ENCODE results near the gene STX19. TPM values are rescaled to one million over a fixed set of nuclear protein-coding genes. Genes with fewer than 3 reads are reported as not detected.
"Not testable (repeated sequence)": the region's sequence is repeated elsewhere in the genome, so short reads cannot be mapped to it uniquely, and the experiment has no call there.

The STX19 gene
- total and polyA plus RNA-seq, 9 donors: 0.04 to 1.1 (median 0.18) TPM; not detected in 2

DNA sequence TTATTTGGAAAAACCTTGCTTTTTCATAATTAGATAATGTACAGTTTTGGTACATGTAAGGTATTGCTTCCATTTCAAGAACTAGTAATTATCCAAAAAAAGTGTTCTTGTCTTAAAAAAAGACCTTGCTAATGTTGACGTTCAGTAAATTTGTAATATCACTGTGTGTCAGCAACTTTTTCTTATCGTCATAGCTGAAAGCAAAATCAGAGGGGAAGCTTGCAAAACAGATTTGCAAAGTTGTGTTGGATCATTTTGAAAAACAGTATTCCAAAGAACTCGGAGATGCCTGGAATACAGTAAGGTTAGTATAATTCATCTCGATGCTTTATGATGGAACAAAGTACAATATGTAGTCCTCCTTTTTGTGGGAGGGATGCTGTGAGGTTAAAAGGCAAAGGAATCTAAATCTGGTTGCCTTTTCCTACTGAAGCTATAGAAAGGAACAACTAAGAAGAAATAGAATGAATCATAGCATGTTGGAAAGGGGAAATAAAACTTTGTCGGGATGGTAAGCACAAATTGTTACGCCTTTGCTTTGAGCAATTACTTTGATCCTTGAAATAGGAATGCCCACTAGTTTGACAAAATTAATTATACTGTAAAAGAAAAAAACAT is 36.0 kb upstream of the STX19 start:
- Histone ChIP-seq H3K27ac (ENCODE audit: low read length) (no peak overlapping the region), H3K9me3 (replicated peaks; ENCODE audit: control insufficient read depth, low read depth, low read length) (no peaks in the 10 kb centered on the region), H3K4me3 (ENCODE audit: low read length) (no peak overlapping the region)

DNA sequence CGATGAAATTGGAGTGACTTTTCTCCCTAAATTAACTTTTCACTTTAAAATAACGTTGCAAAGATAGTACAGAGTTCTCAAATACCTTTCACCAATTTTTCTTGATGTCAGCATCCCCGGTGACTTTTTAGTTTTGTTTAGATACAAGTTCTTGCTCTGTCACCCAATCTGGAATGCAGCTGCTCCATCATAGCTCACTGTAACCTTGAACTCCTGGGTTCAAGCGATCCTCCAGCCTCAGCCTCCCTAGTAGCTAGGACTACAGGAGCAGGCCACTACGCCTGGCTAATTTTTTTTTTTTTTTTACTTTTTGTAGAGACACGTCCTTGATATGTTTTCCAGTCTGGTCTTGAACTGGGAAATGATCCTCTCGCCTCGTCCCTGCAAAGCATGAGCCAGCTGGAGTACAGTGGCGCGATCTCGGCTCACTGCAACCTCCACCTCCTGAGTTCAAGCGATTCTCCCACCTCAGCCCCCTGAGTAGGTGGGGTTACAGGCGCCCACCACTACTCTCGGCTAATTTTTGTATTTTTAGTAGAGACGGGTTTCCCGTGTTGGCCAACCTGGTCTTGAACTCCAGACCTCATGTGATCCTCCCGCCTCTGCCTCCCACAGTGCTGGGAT is 35.2 kb upstream of the STX19 start:
- no peaks in the 10 kb centered on the region for H3K9me3 ChIP-seq (replicated peaks; ENCODE audit: control insufficient read depth, low read depth, low read length)
- H3K4me1 ChIP-seq (ENCODE audit: control insufficient read depth, insufficient read depth, low read length): peaks cover 3% of the 10 kb centered on the region
- 57% methylated on average over 2 of the region's 17 CpGs for WGBS (ENCODE audit: insufficient coverage)
- DNase-seq: peak; percentile 39
- H3K27ac ChIP-seq (ENCODE audit: low read length): peak overlapping the region; percentile 97
- no peaks in the 10 kb centered on the region for H3K27me3 ChIP-seq (ENCODE audit: control insufficient read depth, insufficient read depth, low read length)
- peaks cover 18% of the 10 kb centered on the region for H3K36me3 ChIP-seq (ENCODE audit: control insufficient read depth, insufficient read depth, low read length)
- H3K4me3 ChIP-seq (ENCODE audit: low read length): peak overlapping the region; percentile 66

More for the DNA sequence above, 36.0 kb upstream of the STX19 start:
- H3K27me3 ChIP-seq (ENCODE audit: control insufficient read depth, insufficient read depth, low read length): no peaks in the 10 kb centered on the region
- H3K36me3 ChIP-seq (ENCODE audit: control insufficient read depth, insufficient read depth, low read length): peaks cover 18% of the 10 kb centered on the region
- WGBS (ENCODE audit: insufficient coverage): 57% methylated on average over 3 of the region's 6 CpGs
- no peak for DNase-seq
- peaks cover 3% of the 10 kb centered on the region for H3K4me1 ChIP-seq (ENCODE audit: control insufficient read depth, insufficient read depth, low read length)

DNA sequence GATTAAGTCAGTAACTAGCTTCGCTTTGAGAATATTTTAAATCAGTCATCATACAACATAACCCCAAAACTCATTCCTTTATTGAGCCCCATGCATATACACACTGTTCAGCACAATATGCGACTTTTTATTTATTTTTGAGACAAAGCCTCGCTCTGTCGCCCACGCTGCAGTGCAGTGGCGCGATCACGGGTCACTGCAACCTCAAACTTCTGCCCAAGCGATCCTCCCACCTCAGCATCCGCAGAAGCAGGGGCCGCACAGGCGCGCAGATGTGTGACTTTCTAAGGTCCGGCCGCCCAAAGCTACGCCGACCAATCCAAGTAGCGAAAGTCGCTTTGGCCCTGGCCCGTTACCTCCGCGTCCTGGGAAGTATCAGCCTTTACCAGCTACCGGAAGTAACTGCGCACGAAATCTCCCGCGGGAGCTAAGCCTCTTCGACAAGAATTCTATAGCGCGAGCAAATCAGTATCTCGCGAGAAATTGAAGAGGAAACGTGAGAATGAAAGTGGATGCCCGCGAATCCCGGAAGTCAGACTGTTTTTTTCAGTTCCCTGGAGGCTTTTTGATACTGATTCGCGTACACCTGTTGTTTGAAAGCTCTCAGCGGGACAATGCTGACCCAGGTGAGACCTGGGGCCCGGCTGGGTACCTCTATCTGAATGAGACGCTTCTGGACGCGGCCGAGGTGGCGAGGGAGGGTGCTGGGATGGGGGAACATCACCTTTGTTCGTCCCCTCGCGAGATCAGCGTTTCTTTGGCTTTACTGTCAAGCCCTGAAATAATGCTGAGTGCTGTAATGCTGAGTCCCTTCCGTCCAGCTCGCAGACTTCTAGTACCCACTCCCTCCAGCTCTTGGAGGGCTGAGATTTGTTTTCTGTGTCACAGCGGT is 34.4 kb upstream of the STX19 start, which contains the start of the genes DHFR2 and NSUN3:
DHFR2 (minus strand) TSS at position 404 of the 892 bp plus-strand sequence. CDS start 1,405 bp downstream, outside the sequence.
NSUN3 (plus strand) TSS at position 549 of the 892 bp plus-strand sequence; CDS start at position 615, 66 bp downstream.
- under 1% methylated on average over 47 of the region's 52 CpGs for WGBS (ENCODE audit: insufficient coverage)
- Histone ChIP-seq H3K9me3 (replicated peaks; ENCODE audit: control insufficient read depth, low read depth, low read length) (no peaks in the 10 kb centered on the region), H3K4me3 (ENCODE audit: low read length) (peak within 1 kb of the TSS; percentile 66), H3K27ac (ENCODE audit: low read length) (peak within 1 kb of the TSS; percentile 97), H3K4me1 (ENCODE audit: control insufficient read depth, insufficient read depth, low read length) (peaks cover 3% of the 10 kb centered on the region), H3K27me3 (ENCODE audit: control insufficient read depth, insufficient read depth, low read length) (no peaks in the 10 kb centered on the region), H3K36me3 (ENCODE audit: control insufficient read depth, insufficient read depth, low read length) (peaks cover 16% of the 10 kb centered on the region)
- DNase-seq: peak; percentile 100

DNA sequence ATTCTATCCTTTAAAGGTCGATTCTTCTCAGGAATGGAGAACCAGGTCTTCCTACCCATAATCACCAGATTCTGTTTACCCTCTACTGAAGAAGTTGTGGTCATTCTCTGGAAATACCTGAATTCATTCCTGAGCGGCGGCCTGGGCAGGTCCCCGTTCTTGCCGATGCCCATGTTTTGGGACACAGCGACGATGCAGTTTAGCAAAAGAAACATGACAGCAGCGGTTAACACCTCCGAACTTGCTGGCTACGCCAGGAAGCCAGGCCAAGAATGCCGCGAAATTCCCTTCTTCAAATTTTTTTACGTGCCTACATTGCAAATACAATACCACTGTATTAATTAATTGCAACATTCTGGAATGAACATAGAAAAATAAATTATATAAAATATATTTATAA is 32.9 kb upstream of the STX19 start:
- Histone ChIP-seq H3K27me3 (ENCODE audit: control insufficient read depth, insufficient read depth, low read length) (no peaks in the 10 kb centered on the region), H3K9me3 (replicated peaks; ENCODE audit: control insufficient read depth, low read depth, low read length) (no peaks in the 10 kb centered on the region), H3K4me1 (ENCODE audit: control insufficient read depth, insufficient read depth, low read length) (peaks cover 3% of the 10 kb centered on the region), H3K27ac (ENCODE audit: low read length) (no peak overlapping the region), H3K36me3 (ENCODE audit: control insufficient read depth, insufficient read depth, low read length) (peaks cover 7% of the 10 kb centered on the region), H3K4me3 (ENCODE audit: low read length) (no peak overlapping the region)
- DNase-seq: no peak
- 98% methylated on average over 7 of the region's 13 CpGs for WGBS (ENCODE audit: insufficient coverage)

DNA sequence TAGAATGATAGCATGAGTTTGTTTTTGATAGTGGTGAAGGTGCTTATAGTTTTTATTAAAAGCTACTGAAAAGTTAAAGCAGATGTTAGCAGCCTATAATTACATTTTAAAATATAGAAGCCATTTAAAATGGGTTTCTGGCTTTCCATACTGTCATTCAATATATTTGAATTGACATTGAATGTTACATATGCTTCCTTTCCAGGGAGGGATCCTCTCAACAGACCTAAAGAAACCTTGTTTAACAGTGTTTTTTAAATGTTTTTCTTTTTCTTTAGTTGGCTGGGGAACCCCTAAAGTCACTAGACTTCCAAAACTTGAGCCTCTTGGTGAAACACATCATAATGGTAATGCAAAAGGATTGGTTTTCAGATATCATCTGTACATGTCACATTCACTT is 22.1 kb upstream of the STX19 start:
- no peaks in the 10 kb centered on the region for H3K36me3 ChIP-seq (ENCODE audit: control insufficient read depth, insufficient read depth, low read length)
- H3K9me3 ChIP-seq (replicated peaks; ENCODE audit: control insufficient read depth, low read depth, low read length): no peaks in the 10 kb centered on the region
- no peaks in the 10 kb centered on the region for H3K4me1 ChIP-seq (ENCODE audit: control insufficient read depth, insufficient read depth, low read length)
- H3K27ac ChIP-seq (ENCODE audit: low read length): no peak overlapping the region
- no peaks in the 10 kb centered on the region for H3K27me3 ChIP-seq (ENCODE audit: control insufficient read depth, insufficient read depth, low read length)
- no peak overlapping the region for H3K4me3 ChIP-seq (ENCODE audit: low read length)
- no peak for DNase-seq

DNA sequence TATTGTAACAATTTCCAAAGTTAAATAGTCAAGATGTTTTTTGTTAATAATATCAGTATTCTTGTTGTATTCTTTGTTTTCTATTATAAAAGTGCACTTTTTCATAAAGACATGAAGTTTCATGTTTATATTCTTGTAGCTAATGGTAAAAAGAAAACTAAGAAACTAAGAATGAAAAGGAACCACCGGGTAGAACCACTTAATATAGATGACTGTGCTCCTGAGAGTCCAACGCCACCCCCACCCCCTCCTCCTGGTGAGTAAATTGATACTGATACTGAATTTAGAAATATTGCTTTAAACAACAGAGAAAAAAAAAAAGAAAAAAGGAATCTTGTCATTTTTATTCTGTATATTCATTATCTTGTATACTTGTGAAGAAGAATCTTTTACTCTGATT is 20.9 kb upstream of the STX19 start:
- no CpG with 5 or more reads among the region's 2 CpGs for WGBS (ENCODE audit: insufficient coverage)
- Histone ChIP-seq H3K9me3 (replicated peaks; ENCODE audit: control insufficient read depth, low read depth, low read length) (peaks cover 2% of the 10 kb centered on the region), H3K27me3 (ENCODE audit: control insufficient read depth, insufficient read depth, low read length) (no peaks in the 10 kb centered on the region), H3K27ac (ENCODE audit: low read length) (no peak overlapping the region), H3K36me3 (ENCODE audit: control insufficient read depth, insufficient read depth, low read length) (peaks cover 5% of the 10 kb centered on the region), H3K4me1 (ENCODE audit: control insufficient read depth, insufficient read depth, low read length) (no peaks in the 10 kb centered on the region), H3K4me3 (ENCODE audit: low read length) (no peak overlapping the region)
- no peak for DNase-seq

DNA sequence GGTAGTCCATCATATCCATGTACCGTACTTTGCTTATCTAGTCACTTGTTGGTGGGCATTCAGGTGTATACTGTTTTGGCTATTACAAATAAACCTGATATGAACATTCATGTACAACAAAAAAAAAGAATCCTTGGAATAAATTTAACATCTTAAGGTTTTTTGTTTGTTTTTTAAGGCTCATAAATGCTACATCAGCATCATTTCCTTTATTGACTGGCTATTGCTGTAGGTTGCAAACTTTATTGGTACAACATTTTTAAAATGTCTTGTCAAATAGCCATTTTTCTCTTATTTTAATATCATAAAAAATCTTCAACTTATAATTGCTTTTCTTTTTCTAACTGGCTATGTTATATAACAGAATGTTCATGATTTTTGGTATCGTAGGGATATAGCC is 18.1 kb upstream of the STX19 start:
- Histone ChIP-seq H3K27ac (ENCODE audit: low read length) (no peak overlapping the region), H3K4me1 (ENCODE audit: control insufficient read depth, insufficient read depth, low read length) (no peaks in the 10 kb centered on the region), H3K27me3 (ENCODE audit: control insufficient read depth, insufficient read depth, low read length) (no peaks in the 10 kb centered on the region), H3K4me3 (ENCODE audit: low read length) (no peak overlapping the region), H3K9me3 (replicated peaks; ENCODE audit: control insufficient read depth, low read depth, low read length) (peaks cover 3% of the 10 kb centered on the region), H3K36me3 (ENCODE audit: control insufficient read depth, insufficient read depth, low read length) (peaks cover 5% of the 10 kb centered on the region)
- no peak for DNase-seq
- no CpG with 5 or more reads among the region's 2 CpGs for WGBS (ENCODE audit: insufficient coverage)

DNA sequence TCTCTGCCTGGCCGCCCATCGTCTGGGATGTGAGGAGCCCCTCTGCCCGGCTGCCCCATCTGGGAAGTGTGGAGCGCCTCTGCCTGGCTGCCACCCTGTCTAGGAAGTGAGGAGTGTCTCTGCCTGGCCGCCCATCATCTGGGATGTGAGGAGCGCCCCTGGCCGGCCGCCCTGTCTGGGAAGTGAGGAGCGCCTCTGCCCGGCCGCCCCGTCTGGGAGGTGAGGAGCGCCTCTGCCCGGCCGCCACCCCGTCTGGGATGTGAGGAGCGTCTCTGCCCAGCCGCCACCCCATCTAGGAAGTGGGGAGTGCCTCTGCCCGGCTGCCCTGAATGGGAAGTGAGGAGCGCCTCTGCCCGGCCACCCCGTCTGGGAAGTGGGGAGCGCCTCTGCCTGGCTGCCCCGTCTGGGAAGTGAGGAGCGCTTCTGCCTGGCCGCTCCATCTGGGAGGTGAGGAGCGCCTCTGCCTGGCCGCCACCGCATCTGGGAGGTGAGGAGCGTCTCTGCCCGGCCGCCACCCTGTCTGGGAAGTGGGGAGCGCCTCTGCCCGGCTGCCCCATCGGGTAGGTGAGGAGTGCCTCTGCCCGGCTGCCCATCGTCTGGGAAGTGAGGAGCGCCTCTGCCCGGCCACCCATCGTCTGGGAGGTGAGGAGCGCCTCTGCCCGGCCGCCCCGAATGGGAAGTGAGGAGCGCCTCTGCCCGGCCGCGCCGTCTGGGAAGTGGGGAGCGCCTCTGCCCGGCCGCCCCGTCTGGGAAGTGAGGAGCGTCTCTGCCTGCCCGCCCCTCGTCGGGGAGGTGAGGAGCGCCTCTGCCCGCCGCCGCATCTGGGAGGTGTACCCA is 15.9 kb upstream of the STX19 start:
- 97% methylated on average over 51 of the region's 61 CpGs for WGBS (ENCODE audit: insufficient coverage)
- not testable (repeated sequence) for H3K4me1 ChIP-seq (ENCODE audit: control insufficient read depth, insufficient read depth, low read length); H3K27ac ChIP-seq (ENCODE audit: low read length); H3K27me3 ChIP-seq (ENCODE audit: control insufficient read depth, insufficient read depth, low read length); H3K4me3 ChIP-seq (ENCODE audit: low read length); DNase-seq; H3K36me3 ChIP-seq (ENCODE audit: control insufficient read depth, insufficient read depth, low read length); H3K9me3 ChIP-seq (replicated peaks; ENCODE audit: control insufficient read depth, low read depth, low read length)

DNA sequence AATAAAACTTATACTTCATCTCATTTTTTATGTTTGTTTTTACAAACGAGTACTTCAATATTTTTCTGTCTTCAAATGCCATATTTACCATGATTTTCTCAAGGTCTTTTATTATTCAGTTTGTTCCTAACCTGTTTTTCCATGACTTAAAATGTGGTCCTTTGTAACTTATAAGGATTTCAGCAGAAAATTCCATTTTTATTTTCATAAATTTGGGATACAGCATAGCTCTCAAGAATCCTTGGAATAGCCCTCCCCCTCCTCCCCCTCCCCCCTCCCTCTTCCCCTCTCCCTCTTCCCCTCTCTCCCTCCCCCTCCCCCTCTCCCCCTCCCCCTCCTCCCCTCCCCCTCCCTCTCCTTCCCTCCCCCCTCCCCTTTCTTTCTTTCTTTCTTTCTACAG is 14.9 kb upstream of the STX19 start:
- Histone ChIP-seq H3K36me3 (ENCODE audit: control insufficient read depth, insufficient read depth, low read length) (peaks cover 7% of the 10 kb centered on the region), H3K27me3 (ENCODE audit: control insufficient read depth, insufficient read depth, low read length) (no peaks in the 10 kb centered on the region), H3K9me3 (replicated peaks; ENCODE audit: control insufficient read depth, low read depth, low read length) (peaks cover 3% of the 10 kb centered on the region), H3K4me1 (ENCODE audit: control insufficient read depth, insufficient read depth, low read length) (no peaks in the 10 kb centered on the region), H3K4me3 (ENCODE audit: low read length) (no peak overlapping the region), H3K27ac (ENCODE audit: low read length) (no peak overlapping the region)
- no peak for DNase-seq
- WGBS (ENCODE audit: insufficient coverage): no CpG with 5 or more reads among the region's 1 CpG

Measured in muscle of leg (tissue), 11 donors.